ENCODE results near the gene AATK.
"Not testable (repeated sequence)": the region's sequence is repeated elsewhere in the genome, so short reads cannot be mapped to it uniquely, and the experiment has no call there.

The AATK gene

GRCh38 chr17:81160747-81161453, 5.1 kb downstream of the AATK start:
- DNase-seq (ENCODE audit: low spot score) = no peak

GRCh38 chr17:81160306-81160705, 5.7 kb downstream of the AATK start:
- no peak for DNase-seq (ENCODE audit: low spot score)

GRCh38 chr17:81159611-81160265, 6.3 kb downstream of the AATK start:
- DNase-seq (ENCODE audit: low spot score) = no peak

GRCh38 chr17:81158688-81159590, 7.1 kb downstream of the AATK start:
- DNase-seq (ENCODE audit: low spot score) = no peak

GRCh38 chr17:81157848-81158687, 8.0 kb downstream of the AATK start:
- DNase-seq (ENCODE audit: low spot score) = no peak

GRCh38 chr17:81156866-81157805, 8.9 kb downstream of the AATK start:
- no peak for DNase-seq (ENCODE audit: low spot score)

- no peak for DNase-seq (ENCODE audit: low spot score)
These were observed 11.1 kb downstream of the AATK start for GRCh38 chr17:81154961-81155360.

- not testable (repeated sequence) for DNase-seq (ENCODE audit: low spot score)
These were observed 12.0 kb downstream of the AATK start for GRCh38 chr17:81154016-81154415.

- DNase-seq (ENCODE audit: low spot score) = peak; percentile 96
These were observed 12.6 kb downstream of the AATK start for GRCh38 chr17:81153340-81153803.

GRCh38 chr17:81152288-81152828, 13.7 kb downstream of the AATK start:
- peak; percentile 25 for DNase-seq (ENCODE audit: low spot score)

GRCh38 chr17:81151278-81151677, 14.7 kb downstream of the AATK start:
- no peak for DNase-seq (ENCODE audit: low spot score)

GRCh38 chr17:81150377-81151077, 15.5 kb downstream of the AATK start:
- DNase-seq (ENCODE audit: low spot score) = no peak

- DNase-seq (ENCODE audit: low spot score) = no peak
These were observed 17.0 kb downstream of the AATK start for GRCh38 chr17:81148986-81149533.

GRCh38 chr17:81148571-81148970, 17.4 kb downstream of the AATK start:
- no peak for DNase-seq (ENCODE audit: low spot score)

GRCh38 chr17:81147701-81148100, 18.3 kb downstream of the AATK start:
- no peak for DNase-seq (ENCODE audit: low spot score)

GRCh38 chr17:81146208-81146607, 19.8 kb downstream of the AATK start:
- not testable (repeated sequence) for DNase-seq (ENCODE audit: low spot score)

GRCh38 chr17:81144423-81144781, 21.6 kb downstream of the AATK start:
- no peak for DNase-seq (ENCODE audit: low spot score)

- no peak for DNase-seq (ENCODE audit: low spot score)
These were observed 22.2 kb downstream of the AATK start for GRCh38 chr17:81143717-81144422.

GRCh38 chr17:81143200-81143527, 22.9 kb downstream of the AATK start:
- no peak for DNase-seq (ENCODE audit: low spot score)

Measured in COLO829 (cell line).